ENCODE measurements around the gene RPL22. TPM values are rescaled to one million over a fixed set of nuclear protein-coding genes. Genes with fewer than 3 reads are reported as not detected.

RPL22 gene
- total RNA-seq, 4 donors from 2014 or later = 149 to 243 (median 178) TPM

GRCh38 chr1:6172549-6172948 is 26.8 kb downstream of the RPL22 start:
- TF ChIP-seq, protein P1, sequence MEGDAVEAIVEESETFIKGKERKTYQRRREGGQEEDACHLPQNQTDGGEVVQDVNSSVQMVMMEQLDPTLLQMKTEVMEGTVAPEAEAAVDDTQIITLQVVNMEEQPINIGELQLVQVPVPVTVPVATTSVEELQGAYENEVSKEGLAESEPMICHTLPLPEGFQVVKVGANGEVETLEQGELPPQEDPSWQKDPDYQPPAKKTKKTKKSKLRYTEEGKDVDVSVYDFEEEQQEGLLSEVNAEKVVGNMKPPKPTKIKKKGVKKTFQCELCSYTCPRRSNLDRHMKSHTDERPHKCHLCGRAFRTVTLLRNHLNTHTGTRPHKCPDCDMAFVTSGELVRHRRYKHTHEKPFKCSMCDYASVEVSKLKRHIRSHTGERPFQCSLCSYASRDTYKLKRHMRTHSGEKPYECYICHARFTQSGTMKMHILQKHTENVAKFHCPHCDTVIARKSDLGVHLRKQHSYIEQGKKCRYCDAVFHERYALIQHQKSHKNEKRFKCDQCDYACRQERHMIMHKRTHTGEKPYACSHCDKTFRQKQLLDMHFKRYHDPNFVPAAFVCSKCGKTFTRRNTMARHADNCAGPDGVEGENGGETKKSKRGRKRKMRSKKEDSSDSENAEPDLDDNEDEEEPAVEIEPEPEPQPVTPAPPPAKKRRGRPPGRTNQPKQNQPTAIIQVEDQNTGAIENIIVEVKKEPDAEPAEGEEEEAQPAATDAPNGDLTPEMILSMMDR (IDR thresholded peaks at IDR 0.05; ENCODE audit: low read depth) = no peak

- TF ChIP-seq, protein P1 (IDR thresholded peaks at IDR 0.05; ENCODE audit: low read depth) = no peak
These were observed 27.8 kb downstream of the RPL22 start for GRCh38 chr1:6171548-6172124.

GRCh38 chr1:6170742-6171201 is 28.6 kb downstream of the RPL22 start:
- TF ChIP-seq, protein P1 (IDR thresholded peaks at IDR 0.05; ENCODE audit: low read depth) = no peak

DNA sequence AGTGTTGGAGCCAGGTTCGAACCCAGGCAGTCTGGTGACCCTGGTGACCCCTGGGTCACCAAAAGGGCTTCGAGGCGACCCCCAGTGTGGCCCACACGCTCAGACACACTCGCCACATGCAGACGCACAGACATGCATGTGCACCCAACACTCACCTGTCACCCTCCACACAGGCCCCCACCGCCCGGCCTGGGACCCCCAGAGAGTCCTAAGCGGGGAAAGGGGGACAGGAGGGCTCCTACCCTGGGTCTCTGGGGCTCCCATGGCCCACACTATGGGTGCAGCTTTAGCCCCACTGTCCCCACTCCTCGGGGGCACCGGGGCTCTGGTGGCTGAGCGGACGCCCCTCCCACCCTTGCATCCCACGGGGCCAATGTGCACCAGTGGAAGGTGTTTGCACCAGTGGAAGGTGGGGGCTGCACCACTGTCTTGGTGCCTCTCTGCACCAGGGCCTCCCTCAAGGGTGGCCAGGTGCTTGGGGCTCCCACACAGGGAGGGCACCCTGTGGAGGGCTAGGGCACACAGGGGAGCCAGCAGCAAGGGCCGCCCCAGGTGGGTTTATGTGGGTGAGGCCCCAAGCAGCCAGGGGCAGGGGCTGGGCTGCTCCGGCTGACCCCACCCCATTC is 29.2 kb downstream of the RPL22 start:
- TF ChIP-seq, protein P1 (IDR thresholded peaks at IDR 0.05; ENCODE audit: low read depth) = no peak

- TF ChIP-seq, protein P1 (IDR thresholded peaks at IDR 0.05; ENCODE audit: low read depth) = no peak
These were observed 30.3 kb downstream of the RPL22 start for GRCh38 chr1:6168947-6169586.

DNA sequence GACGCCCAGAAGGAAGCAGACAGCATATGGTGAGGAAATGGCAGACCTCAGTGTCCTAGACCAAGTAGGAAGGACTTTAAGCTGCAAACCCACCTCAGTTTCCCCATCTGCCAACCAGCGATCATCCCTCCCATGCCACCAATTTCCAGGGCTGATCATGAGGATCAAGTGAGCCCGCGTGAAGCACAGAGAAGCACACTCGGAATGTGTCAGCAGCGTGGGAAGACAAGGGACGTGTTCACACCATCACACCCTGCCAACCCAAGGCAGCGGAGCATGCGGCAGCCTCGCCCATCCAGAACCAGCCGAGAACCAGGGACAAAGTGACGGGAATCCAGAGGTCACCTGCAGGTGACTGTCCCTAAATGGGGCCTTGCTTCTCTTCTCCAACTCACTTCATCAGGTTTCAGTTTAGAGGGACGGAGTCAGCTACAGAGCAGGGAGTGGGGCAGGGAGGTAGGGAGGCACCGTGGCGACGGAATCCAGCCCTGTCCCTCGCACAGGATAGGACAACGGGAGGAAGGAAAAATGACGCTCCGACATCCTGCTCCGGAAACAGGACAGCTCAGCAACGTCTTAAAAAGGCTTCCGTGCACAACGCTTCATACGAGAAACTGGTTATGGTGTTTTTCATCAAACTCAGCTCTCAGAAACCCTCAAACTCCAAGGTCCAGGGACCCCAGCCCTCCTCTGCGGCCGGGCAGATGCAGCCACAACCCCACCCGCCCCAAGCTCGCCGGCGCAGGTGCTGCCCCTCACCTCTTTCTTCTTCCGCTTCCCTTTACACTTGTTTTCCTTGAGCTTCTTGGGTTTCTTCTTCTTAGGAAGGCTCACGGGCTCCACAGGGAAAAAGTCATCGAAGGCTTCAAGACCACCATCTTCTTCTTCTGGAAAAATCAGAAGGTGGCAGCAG is 31.7 kb downstream of the RPL22 start:
- TF ChIP-seq, protein P1 (IDR thresholded peaks at IDR 0.05; ENCODE audit: low read depth) = no peak

Measured in subcutaneous adipose tissue (tissue), 4 donors.